Measurements from ENCODE around the gene PIGV.

DNA sequence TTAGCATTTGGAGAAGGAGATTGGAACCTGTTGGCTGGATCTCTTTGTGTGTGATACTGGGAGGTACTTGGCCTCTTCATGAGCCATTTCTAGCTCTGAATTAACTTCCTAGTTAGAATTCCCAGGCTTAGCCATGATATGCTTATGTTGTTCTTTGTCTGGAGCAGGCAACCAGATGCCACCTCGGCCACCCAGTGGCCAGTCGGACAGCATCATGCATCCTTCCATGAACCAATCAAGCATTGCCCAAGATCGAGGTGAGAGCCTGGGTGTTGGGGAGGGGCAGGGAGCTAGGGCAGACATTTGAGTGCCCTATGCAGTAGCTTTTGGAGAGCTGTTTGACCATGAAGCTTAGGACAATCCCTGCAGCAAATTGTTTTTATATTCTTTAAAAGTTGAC, 26.5 kb upstream of the PIGV start:
- TF ChIP-seq, protein P1, sequence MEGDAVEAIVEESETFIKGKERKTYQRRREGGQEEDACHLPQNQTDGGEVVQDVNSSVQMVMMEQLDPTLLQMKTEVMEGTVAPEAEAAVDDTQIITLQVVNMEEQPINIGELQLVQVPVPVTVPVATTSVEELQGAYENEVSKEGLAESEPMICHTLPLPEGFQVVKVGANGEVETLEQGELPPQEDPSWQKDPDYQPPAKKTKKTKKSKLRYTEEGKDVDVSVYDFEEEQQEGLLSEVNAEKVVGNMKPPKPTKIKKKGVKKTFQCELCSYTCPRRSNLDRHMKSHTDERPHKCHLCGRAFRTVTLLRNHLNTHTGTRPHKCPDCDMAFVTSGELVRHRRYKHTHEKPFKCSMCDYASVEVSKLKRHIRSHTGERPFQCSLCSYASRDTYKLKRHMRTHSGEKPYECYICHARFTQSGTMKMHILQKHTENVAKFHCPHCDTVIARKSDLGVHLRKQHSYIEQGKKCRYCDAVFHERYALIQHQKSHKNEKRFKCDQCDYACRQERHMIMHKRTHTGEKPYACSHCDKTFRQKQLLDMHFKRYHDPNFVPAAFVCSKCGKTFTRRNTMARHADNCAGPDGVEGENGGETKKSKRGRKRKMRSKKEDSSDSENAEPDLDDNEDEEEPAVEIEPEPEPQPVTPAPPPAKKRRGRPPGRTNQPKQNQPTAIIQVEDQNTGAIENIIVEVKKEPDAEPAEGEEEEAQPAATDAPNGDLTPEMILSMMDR (IDR thresholded peaks at IDR 0.05) = no peak
- no peak for TF ChIP-seq POLR2A (IDR thresholded peaks at IDR 0.05)
